ENCODE measurements around the gene PLA2G3. TPM values are rescaled to one million over a fixed set of nuclear protein-coding genes. Genes with fewer than 3 reads are reported as not detected.

PLA2G3 gene
- total and polyA plus RNA-seq, 2 donors (not counting 3 experiments of a cell fraction or from before 2014, with no cell fraction given): 0.75 to 0.84 TPM

- Histone ChIP-seq H4K20me1 (replicated peaks; ENCODE audit: control insufficient read depth, extremely low read depth, insufficient read depth, low read length) (no peaks in the 10 kb centered on the region), H3K4me2 (ENCODE audit: insufficient read depth, low read length) (no peak overlapping the region), H3K79me2 (ENCODE audit: control insufficient read depth, insufficient read depth, low read length) (no peaks in the 10 kb centered on the region), H2AFZ (ENCODE audit: low read depth, low read length) (no peak overlapping the region), H3K27ac (ENCODE audit: insufficient read depth, low read depth, low read length) (no peak overlapping the region), H3K27me3 (ENCODE audit: control insufficient read depth in 2 of 2, insufficient read depth in 2 of 2, low read length in 2 of 2) (peaks cover 0 to 4% of the 10 kb centered on the region in 2 experiments), H3K9me3 (replicated peaks; ENCODE audit: control insufficient read depth, insufficient read depth, low read length) (no peaks in the 10 kb centered on the region), H3K4me1 (ENCODE audit: control insufficient read depth, extremely low read depth, insufficient read depth, low read length) (no peaks in the 10 kb centered on the region), H3K9ac (replicated peaks; ENCODE audit: extremely low read depth, insufficient read depth, low read length) (no peak overlapping the region), H3K36me3 (ENCODE audit: control insufficient read depth in 2 of 2, extremely low read depth in 1 of 2, insufficient read depth in 2 of 2, low read length in 2 of 2) (no peaks in the 10 kb centered on the region), H3K4me3 (replicated peaks in 1 of 3; ENCODE audit: insufficient read depth in 1 of 3, low read depth in 1 of 3, low read length in 3 of 3) (no peak overlapping the region), H3K9me1 (replicated peaks; ENCODE audit: control insufficient read depth, extremely low read depth, insufficient read depth, low read length) (no peaks in the 10 kb centered on the region)
- DNase-seq (ENCODE audit: low read depth, low spot score) (no peak), FAIRE-seq (no peak)
- no peak for TF ChIP-seq POLR2AphosphoS5 (IDR thresholded peaks at IDR 0.05; ENCODE audit: insufficient read depth, low read depth, low read length)
- no peak for TF ChIP-seq MYC (IDR thresholded peaks at IDR 0.05; ENCODE audit: low read depth, low read length)
- TF ChIP-seq POLR2A (IDR thresholded peaks at IDR 0.05; ENCODE audit: low read depth, low read length): no peak
- no peak for TF ChIP-seq MAX (IDR thresholded peaks at IDR 0.05; ENCODE audit: insufficient read depth, insufficient read length)
- TF ChIP-seq CTCF (IDR thresholded peaks at IDR 0.05; ENCODE audit: extremely low read depth in 1 of 2, insufficient read depth in 1 of 2, low read depth in 1 of 2, low read length in 2 of 2): no peak
- no peak for TF ChIP-seq GATA2 (IDR thresholded peaks at IDR 0.05; ENCODE audit: insufficient read depth, insufficient read length, low read depth, low read length)
- TF ChIP-seq JUN (IDR thresholded peaks at IDR 0.05; ENCODE audit: borderline replicate concordance, insufficient read depth, insufficient read length, low read depth): no peak
- no peak for TF ChIP-seq EZH2 (IDR thresholded peaks at IDR 0.05; ENCODE audit: borderline replicate concordance, low read depth, low read length, severe bottlenecking)
- no peak for TF ChIP-seq FOS (IDR thresholded peaks at IDR 0.05; ENCODE audit: borderline replicate concordance, insufficient read depth, low read length)
- ChIA-PET CTCF (interaction anchor here (1.1 to 1.6 kb wide), 3 partner anchors 16 to 21 kb away, joined by 3 to 10 read pairs (median 4); partner anchors contain the start of gene SELENOM), POLR2A (no interaction called here)
- dilution Hi-C loops (cut with MboI; ENCODE audit: extremely low pct_ligation_motif_present, low sequenced_read_pairs) (no loop called here), intact Hi-C loops (cut with micrococcal nuclease) (no loop called here)
- BruUV-seq (replicated peaks): no TSS peak
These were observed 12.2 kb downstream of the PLA2G3 start for GRCh38 chr22:31128156-31128555.
